NCI-H2029 (cell line): ENCODE measurements around the gene TENM4.

Experiments
- DNase-seq: peaks from one replicate; lab custom pipeline; 2025; lab: John Stamatoyannopoulos, UW

TENM4 gene

DNA sequence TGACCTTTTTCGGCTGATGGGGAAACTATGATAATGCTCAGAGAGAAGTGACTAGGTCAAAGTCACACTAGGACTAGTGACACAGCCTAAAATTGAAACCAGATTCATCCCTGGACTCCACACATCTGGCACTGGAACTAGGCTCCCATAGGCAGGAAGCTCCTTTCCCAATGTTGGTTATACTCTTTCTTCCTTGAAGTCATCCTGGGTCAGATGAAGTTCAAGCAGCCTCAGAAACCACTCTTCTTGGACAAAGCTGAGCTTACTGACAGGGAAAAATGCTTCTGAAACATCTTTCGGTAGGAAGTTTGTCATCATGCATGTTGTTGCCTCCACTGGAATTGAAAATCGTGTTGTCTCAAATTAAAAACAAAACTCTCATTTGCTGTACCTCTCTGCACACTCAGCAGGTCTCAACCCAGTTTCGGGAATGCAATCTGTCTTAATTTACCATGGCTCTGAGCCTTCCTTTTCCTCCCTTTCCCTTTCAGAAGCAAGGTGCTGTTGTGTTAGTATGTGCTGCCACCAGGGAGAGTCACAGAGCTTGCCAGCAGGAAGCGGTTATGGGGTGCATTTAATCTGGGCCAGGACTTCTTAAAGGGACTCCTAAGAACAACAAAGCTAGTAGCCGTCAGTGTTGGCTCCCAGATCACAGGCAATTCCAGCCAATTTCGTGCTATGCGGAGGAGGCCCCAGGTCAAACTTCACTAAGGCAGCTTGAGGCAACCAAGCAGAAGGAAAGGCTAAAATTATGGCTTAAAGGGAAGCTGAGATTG lies 384.8 kb downstream of the TENM4 start:
- no peak for DNase-seq

DNA sequence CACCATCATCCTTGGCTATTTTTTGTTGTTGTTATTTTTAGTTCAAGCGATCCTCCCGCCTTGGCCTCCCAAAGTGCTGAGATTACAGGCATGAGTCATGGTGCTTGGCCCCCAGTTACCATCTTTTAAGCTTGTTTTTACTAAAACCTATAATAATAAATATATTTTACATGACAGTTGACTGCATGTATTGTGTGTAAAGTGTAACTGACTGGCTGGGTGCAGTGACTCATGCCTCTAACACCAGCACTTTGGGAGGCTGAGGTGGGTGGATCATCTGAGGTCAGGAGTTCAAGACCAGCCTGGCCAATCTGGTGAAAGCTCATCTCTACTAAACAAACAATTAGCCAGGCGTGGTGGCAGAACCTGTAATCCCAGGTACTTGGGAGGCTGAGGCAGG lies 386.2 kb downstream of the TENM4 start:
- DNase-seq, result no peak

DNA sequence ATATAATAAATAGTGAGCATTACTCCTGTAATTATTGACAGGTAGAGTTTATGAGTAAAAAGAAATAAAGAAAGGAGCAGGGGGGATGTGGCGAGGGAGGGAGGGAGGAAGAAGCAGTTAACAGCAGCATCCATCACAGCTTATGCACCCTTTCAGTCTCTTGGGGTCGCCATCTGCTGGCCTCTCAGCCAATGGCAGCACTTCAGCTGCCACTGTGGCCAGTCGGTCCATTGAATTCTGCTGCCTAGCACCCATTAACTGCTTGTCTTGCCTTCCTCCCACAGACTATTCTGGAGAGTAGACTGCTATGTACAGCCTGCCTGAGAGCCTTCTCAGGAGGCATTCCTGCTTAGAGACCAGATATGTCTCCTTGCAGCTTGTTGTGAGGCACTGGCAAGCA lies 388.3 kb downstream of the TENM4 start:
- DNase-seq, result no peak

DNA sequence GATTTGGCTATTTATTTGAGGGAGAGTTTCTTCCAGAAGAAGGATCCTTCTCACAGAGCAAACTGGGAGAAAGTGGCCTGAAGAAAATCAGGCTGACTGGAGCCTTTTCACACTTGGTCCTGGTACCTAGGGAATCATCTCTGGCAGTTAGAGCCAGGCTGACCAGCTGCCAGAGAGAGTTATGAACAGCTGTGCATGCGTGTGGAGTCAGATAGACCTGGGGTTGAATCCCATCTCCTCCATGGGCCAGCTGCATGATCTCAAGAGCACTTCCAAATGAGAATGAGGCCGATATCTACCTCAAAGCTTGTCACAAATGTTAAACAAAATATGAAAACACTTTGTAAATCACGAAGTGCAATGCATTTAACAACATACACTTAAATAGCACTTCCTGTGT lies 390.0 kb downstream of the TENM4 start:
- no peak for DNase-seq

DNA sequence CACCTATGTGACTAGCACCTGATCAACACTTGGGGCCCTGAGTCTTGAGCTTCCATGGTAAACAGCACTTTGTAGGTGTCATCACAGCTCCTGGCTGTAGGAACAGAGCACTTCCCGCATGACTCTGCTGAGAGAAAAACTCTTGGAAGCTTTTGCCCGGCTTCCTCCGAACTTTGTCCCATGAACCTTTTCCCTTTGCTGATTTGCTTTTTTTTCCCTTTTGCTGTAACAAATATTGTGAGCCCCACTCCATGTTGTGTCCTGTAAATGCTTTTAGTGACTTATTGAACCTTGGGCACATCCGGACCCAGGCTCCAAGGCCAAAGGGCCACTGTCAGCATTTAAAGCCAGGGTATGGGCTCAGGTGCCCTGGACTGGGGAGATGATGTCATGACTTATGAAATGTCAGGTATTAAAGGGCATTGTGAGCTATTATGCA lies 391.1 kb downstream of the TENM4 start:
- no peak for DNase-seq

DNA sequence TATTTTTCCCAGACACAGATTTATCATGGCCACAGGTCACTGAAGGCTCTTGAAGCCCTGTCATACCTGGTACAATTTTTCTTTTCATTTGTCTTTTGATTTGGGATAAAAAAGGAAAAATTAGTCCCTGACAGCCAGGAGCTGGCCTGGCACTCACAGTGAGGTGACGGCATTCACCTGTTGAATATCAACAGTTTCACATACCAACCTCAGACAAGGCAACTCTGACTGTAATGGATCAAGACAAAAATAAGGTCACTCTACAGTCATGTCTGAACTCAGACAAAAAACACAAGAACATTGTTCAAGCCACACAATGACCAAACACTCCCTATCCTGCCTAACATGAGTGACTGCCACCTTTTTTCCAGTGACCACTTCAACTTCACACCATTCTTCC lies 392.9 kb downstream of the TENM4 start:
- no peak for DNase-seq

DNA sequence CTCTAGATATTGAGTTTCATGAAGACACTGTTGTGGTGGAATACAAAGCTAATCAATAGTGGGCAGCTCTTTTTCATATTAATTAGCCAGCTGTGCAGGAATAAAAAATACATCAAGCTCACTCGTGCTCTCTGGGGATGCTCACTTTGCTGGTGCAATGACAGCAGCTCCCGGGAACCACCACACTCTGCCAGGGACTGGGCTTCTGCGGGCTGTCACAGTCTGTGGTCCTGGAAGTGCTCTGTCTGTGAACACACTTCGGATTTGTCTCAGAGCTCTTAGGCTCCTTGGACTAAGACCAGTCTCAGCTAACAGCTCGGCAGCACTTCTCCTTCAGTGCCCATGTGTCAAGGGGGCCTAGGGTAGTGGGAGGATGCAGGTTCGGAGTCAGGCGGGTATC lies 393.5 kb downstream of the TENM4 start:
- DNase-seq, result no peak

DNA sequence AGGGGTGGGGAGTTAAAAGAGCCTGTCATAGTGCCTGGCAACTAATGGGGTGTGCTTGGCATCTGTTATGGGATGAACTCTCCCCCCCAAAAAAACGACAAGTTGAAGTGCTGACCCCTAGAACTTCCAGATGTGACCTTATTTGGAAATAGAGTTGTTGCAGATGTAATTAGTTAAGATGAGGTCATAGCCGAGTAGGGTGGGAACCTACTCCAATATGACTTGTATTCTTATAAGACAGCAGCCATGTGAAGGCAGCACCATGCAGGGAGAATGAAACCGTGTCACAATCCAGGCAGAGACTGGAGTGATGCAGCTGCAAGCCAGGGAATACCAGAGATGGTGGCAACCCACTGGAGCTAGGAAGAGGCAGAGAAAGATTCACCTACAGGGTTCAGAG lies 394.5 kb downstream of the TENM4 start:
- no peak for DNase-seq

DNA sequence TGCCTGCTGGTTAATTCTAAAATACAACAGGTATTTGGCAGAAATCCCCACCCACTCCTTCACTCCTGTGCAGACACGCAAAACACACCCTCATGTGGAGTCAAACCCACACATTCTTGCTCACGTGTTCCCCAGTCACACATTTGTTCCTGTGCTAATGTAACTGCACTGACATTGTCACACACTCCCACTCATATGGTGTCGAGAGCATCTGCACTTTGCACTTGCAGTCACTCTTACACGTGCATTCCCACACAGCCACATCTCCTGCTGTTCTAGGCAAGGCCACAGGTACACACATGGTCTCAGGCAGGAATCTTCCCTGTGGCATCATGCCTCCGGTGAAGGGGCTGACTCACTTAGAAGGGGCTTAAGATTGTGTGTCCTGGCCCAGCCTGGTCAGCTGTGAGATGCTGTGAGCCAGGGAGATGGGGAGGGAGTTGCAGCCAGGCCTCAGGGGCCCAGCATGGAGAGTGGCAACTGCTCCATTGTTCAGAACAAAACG lies 395.0 kb downstream of the TENM4 start:
- DNase-seq, result no peak

DNA sequence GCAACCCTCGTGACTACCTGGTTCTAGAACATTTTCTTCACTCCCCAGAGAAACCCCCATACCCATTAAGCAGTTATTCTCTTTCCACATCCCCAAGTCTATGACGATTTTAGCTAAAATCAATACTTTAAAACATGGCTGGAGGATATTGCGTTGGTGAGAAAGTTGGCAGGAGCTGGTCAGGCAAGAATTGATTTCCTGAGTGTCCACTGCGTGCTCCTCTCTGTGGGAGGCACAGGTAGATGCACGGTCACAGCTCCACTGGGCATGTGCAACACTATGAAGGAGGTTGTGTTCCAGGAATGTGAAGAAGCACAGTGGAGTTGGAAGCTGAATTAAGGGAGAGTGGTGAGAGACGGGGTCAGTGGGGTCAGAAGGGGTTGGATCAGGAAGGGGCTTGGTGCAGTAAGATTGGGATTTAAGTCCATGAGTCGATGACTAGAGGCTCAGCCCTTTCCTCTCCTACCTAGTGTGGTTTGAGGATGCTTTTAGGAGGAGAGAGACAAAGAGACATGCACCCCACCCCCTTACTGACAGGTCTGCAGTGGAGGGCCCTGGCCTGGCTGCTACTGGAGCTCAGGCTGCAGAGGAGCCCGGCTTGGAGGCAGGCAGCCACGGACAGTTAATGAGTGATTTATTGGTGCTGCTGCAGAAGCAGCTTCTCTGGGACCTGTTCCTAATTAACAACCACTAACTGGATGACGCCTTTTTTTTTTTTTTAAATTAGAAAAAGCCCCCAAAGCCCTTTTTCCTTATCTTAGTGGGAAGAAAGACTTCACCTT lies 395.6 kb downstream of the TENM4 start:
- no peak for DNase-seq

DNA sequence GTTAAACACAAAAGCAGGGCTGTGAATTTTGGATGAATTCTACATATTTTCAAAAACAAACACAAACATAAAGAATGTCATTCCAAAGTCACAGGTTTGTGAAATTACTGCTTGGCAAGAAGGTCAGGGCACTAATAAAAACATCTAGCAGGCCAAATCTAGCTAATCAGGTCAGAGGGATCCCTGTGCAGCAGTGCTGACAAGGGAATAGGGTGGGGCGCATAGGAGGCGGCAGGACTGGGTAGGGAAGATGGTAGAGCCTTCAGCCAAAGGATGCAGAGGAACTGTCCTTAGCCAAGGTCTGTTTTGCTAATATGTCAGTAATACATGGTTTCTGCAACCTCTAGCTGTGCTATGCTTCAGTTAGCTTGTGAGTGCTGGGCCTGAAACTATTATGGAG lies 396.6 kb downstream of the TENM4 start:
- DNase-seq, result no peak

DNA sequence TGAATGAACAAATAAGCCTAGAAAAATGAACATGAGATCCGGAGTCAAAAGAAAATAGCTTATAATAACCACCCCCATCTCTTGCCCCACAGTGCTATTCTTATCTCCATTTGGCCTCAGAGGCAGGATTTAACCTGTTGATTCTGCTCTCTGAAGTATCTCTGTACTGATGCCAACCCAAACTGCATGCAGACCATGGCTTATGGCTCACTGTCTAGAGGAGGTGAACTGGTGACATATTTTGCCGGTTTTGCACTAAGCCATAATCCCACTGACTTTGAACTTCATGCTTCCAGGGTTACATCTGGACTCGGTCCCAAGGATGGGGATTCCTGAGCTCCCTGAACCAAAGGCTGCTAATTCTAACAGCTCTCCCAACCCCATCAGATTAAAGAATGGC lies 397.1 kb downstream of the TENM4 start:
- DNase-seq, result peak; percentile 56

DNA sequence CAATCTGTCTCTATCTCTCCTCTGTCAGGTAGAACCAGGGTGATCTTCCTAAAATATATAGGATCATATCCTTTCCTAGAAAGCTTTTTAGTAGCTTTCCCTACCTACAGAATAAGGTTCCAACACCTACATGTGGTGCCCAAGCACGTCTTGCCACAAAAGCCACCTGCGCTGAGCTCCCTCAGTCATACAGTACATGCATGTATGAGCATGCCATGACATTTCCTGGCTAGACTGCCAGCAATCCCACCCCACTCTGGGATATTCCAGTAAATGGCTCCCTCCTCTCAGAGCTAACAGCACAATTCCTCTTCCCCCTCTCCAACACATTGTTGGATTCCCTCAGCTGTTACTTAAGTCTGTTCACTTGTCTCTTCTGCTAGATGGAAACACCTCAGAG lies 398.0 kb downstream of the TENM4 start:
- DNase-seq, result no peak

DNA sequence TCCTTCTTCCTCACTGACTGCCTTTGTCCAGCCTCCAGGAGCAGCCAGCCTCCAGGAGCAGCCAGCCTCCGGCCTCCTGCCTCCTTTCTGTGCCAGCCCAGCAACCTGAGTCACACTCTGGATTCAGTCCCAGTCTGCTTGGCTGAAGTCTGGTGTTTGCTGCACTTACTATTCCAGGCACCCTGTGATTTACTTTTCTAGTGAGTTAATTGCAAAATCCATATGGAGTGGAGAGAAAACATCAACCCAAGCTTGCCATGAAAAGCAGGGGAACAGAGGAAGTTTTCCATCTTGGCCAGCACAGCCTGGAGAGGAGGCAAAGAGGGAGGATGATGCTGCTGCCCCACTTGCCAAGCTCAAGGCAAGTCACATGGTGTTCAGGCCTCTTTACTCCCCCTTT lies 400.5 kb downstream of the TENM4 start:
- DNase-seq, result no peak

DNA sequence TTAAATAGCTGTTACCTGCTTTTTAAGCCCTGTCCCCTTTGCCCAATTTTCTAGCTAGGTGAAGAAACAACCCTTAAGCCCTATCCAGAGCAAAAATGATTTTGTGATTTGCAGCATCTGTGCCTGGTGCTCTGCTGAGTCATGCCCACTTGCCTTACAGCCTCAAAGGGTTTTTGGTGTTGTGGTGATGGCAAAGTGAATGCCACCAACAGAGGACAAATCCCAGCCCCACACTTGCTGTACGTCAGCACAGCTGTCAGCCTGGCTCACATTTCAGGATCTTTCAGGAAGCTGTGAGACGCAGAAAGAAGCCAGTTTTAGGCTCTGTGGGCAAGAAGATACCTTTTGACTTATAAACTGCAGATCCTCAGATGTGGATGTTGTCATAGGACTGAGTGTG lies 401.7 kb downstream of the TENM4 start:
- DNase-seq, result no peak

DNA sequence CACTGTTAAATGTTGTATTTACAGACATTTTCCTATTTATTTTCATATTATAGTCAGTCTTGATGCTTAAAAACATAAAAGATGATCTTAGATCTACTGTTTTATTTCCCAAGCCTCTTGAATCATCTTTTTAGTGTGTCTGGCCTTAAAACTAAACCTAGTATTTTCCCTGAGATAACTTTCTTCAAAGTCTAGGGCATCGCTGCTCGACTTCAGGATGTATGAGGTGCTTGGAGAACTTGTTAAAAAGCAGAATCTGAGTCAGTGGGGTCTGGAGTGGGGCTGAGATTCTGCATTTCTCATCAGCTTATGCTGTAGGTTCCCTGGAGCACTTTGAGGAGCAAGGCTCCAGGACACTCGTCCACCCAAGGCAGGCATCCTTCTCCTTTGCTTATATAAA lies 404.9 kb downstream of the TENM4 start:
- no peak for DNase-seq

DNA sequence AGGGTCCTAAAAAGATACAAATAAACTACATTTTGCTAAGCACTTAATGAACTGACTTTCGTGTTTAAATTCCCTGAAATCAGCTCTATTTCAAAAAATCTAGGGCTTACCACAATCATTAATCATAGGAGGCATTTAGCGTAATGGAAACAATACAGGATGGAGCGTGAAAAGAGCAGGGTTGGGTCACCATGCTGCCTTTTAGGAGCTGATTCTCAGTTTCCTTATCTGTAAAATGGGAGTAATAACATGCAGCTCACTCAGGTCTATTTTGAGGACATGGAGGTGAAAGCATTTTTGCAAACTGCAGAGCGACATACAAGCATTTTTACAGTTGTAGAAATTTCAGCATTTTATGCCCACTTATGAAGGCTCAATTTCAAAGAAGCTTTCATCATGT lies 407.0 kb downstream of the TENM4 start:
- no peak for DNase-seq

DNA sequence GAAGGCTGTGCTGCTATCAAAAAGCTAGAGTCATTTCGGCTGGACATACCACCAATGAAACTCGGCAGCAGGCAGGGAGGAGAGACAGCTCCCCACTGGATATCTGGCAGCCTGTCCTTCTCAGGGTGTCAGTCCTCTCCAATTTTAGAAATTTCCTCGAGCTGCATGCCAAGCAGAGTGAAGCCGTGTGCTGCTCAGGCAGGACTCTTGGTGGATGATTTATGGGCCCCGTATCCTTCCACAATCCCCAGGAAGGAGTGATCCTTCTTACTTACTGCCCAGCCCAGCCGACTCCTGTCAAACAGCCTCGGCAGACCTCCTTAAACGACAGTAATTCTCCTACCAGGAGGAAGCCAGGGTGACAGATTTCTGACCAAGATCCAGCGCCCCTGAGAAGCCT lies 410.4 kb downstream of the TENM4 start:
- no peak for DNase-seq

DNA sequence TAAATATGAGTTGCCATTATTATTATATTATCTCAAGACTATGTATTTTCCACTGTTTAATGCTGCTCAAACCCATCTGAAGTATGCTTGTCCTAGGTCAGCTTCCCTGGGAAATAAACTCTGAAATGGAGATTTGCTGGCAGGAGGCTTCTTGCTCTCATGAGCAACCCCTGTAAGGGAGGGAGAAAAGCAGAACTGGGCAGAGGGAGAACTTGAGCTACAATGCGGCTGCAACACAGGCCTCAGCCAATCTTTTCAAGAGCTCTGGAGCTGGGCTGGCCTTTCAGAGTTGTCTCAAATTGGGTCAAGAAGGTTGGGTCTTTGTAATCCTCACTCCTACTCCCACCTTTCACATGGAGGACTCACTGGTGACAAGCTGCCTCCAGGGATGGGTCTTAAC lies 412.6 kb downstream of the TENM4 start:
- no peak for DNase-seq

DNA sequence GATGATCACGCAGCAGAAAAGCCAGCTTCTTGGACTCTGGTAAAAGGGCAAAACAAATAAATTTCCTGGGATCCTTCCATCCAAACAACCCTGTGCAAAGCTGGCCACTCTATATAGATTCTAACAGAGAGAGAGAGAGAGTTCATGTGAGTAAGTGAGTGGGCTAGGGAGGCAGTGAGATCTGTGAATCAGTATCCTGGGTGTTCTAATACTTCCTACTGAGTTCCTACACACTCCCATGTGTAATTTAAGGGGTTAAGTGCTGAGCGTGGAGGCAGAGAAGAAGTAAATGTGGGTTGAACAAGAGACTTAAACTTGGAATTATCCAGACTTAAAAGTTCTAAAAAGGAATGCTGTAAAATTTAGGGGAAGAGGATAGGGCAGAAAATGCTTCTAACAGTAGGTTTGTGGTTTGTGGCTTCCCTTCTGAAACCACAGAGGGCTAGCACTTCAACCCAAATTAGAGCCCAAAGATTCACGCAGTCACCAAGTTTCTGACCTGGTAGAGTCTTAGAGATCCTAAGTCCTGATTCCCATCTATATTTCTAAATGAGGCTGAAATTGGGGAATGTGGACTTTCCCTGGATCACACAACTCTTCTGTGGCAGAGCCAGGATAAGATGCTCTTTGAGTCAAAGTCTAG lies 413.9 kb downstream of the TENM4 start:
- no peak for DNase-seq

DNA sequence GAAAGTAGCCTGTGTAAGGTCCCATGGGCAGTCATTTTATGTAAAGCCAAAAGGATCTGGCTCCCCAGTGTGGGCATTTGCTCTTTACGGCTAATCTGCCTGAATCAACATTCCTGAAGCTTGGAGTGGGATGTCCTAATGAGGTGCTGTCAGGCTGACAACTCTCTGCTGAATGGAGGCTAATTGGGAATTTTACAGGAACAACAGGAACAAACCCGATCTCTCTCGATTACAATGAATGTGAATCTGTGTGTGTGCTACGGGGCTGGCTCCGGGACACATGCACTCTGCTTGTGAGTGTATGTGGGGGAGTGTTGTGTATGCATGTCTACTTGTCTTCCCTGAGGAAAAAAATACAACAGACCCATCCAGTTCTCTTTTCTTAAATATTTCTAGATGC lies 415.2 kb downstream of the TENM4 start:
- no peak for DNase-seq

DNA sequence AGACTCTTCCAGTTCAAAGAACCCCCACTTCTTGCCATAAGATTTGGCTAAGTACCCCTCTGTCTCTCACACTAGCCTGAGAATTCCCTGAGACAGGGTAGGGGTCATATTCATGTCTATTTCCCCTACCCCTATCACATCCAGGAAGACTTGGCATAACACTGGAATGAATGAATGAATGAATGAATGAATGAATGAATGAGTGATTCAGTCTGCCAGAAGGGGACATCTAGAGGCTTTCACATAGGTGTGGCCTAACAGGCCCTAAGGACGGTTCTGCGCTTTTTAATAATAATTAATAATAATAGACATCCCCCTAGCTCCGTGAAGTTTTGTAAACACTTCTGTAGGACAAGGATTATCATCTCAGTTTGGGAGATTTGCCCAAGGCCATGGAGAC lies 415.7 kb downstream of the TENM4 start:
- DNase-seq, result no peak

DNA sequence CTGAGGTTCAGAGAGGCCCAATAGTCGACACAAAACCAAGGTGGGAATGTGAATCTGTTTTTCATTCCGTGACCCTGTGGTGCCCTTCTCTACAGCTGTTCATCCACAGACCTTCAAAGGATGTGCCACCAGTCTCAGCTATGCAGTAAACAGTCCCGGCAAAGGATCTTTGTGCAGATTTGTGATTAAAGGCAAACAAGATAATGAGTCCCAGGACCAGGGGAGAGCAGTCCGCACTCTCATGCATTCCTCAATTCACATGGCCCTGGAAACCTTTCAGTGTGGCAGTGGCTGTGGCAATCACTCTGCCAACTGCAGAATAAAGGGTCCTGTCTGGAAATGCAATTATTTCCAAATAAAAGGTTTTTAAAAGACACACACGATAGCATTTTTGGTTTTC lies 418.6 kb downstream of the TENM4 start:
- no peak for DNase-seq
